ENCODE data around the gene LRRC3C.
"Not testable (repeated sequence)": the region's sequence is repeated elsewhere in the genome, so short reads cannot be mapped to it uniquely, and the experiment has no call there.

The LRRC3C gene, protein sequence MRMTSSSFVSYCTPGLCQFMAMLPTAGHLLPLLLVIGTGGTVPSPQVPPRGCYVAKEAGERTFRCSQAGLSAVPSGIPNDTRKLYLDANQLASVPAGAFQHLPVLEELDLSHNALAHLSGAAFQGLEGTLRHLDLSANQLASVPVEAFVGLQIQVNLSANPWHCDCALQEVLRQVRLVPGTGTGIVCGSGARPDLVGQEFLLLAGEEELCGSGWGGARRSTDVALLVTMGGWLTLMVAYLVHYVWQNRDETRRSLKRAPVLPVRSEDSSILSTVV

DNA sequence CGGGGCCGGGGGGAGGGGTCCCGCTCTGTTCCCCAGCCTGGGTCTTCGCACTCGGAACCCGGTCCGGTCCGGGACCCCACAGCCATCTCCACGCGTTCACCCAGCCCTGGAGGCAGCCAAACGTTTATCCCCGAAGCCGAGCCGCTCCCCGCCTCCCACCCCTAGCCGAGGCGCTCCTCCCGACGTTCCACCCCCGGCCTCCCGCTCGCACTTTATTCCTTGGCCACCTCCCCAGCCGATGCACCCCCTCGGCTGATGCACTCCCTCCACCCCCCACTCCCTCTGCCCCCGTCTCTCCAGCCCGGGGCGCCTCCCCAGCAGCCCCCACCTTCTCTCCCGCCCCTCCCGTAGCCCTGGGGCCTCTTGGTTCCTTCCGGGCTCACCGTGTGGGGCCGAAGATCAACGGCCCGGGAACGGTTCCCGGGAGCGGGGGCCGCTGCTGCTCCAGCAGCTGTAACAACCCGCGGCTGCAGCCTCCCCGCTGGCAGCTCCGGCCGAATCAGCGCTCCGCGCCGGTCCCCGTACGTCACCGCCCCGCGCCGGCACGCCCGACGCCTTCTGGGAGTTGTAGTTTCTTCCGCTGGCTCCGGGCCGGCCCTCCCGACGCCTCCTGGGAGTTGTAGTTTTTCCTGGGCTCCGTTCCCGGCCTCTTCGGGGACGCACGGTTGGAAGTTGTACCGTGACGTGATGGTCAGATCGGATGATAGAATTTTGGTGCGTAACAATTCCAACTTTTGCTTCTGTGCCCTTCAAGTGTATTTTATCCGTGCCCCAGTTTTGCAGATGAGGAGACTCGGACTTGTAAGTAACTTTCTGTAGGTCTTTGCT lies at the start of gene LRRC3C, which contains the start of gene ORMDL3:
TSS of gene LRRC3C (plus strand) at position 632 of the 828 bp plus-strand sequence. CDS start 13,792 bp downstream, outside the sequence.
TSS of gene ORMDL3 (minus strand) at position 501 of the 828 bp plus-strand sequence. CDS start 3,398 bp downstream, outside the sequence.
- DNase-seq (ENCODE audit: low read depth, low spot score): peak; percentile 98

DNA sequence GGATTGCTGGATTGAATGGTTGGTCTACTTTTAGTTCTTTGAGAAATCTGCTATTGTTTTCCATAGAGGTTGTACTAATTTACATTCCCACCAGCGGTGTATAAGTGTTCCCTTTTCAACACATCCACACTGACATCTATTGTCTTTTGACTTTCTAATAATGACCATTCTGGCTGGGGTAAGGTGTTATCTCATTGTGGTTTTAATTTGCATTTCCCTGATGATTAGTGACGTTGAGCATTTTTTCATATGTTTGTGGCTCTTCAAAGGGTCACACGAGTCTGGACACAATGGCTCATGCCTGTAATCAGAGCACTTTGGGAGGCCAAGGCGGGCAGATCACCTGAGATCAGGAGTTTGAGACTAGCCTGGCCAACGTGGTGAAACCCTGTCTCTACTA lies 41.4 kb upstream of the LRRC3C start:
- not testable (repeated sequence) for DNase-seq (ENCODE audit: low read depth, low spot score)

- DNase-seq (ENCODE audit: low read depth, low spot score): no peak
These were observed 40.5 kb upstream of the LRRC3C start for GRCh38 chr17:39887078-39887477.

GRCh38 chr17:39889200-39889599 lies 38.3 kb upstream of the LRRC3C start:
- DNase-seq (ENCODE audit: low read depth, low spot score): no peak

GRCh38 chr17:39894681-39895376 lies 32.7 kb upstream of the LRRC3C start:
- no peak for DNase-seq (ENCODE audit: low read depth, low spot score)

DNA sequence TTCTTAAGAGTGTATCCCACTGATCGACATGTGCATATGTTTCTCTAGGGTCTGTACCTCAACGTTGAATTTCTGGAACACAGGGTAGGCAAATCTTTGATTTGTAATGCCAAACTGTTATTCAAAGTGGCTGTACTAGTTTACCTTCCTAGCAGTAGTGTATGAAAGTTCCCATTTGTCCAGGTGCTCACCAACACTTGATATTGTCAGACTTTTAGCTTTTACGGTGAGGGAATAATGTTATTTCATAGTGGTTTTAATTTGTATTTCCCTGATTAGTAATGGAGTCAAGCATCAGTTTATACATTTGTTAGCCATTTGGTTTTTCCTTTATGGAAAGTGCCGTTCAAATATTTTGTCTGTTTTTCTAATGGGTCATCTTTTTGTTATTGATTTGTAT lies 29.4 kb upstream of the LRRC3C start:
- DNase-seq (ENCODE audit: low read depth, low spot score): no peak

- no peak for DNase-seq (ENCODE audit: low read depth, low spot score)
These were observed 28.3 kb upstream of the LRRC3C start for GRCh38 chr17:39899215-39899614.

DNA sequence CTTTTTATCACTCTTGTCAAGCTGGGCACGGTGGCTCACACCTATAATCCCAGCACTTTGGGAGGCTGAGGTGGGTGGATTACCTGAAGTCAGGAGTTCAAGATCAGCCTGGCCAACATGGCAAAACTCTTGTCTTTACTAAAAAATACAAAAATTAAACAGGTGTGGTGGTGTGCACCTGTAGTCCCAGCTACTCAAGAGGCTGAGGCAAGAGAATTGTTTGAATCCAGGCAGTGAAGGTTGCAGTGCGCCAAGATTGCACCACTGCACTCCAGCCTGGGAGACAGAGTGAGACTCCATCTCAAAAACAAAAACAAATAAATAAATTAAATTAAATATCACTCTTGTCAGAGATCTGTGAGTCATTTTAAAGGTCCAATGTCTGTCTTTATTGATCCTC lies 25.5 kb upstream of the LRRC3C start:
- not testable (repeated sequence) for DNase-seq (ENCODE audit: low read depth, low spot score)

DNA sequence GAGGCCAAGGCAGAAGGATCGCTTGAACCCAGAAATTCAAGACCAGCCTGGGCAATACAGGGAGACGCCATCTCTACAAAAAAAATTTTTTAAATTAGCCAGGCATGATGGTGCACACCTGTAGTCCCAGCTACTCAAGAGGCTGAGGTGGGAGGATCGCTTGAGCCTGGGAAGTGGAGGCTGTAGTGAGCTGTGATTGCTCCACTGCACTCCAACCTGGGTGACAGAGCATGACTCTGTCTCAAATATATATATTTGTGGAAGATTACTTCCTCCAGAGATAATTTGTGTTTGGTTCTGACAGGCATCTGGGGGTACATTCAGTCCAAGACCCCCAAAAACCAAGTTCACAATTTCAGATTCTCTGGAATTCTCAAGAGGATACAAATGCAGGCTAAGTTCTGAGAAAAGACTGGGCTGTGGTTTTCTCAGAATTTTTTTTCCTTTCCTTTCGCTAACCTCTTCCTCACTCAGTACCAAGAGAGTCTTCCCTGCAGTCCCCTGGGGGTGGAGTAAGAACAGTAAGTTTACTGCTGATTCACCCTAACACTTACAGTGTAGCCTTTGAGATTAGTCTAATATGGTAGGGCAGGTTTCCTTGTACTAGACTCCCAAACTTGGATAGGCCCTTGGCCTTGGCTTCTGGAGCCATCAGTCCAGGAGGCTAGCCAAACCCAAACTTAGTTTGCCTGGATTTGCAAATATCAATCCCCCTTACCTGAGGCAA lies 24.2 kb upstream of the LRRC3C start:
- DNase-seq (ENCODE audit: low read depth, low spot score): no peak

DNA sequence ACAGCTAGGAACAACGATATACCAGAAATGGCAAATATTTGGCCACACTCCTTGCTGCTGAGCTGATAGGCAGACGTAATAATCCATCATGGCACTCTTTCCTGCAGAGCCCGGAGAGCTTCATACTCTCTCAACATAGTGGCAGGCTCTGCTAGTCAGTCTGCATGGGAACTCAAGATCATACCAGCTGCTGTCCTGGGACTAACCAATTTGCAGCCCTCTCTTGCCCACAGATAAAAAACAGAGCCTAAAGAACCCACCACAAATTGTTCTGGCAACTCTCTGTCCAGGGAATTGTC lies 22.6 kb upstream of the LRRC3C start:
- no peak for DNase-seq (ENCODE audit: low read depth, low spot score)

- no peak for DNase-seq (ENCODE audit: low read depth, low spot score)
These were observed 18.7 kb upstream of the LRRC3C start for GRCh38 chr17:39908789-39909352.

GRCh38 chr17:39913989-39914388 lies 13.5 kb upstream of the LRRC3C start:
- no peak for DNase-seq (ENCODE audit: low read depth, low spot score)

GRCh38 chr17:39915559-39915958 lies 12.0 kb upstream of the LRRC3C start:
- no peak for DNase-seq (ENCODE audit: low read depth, low spot score)

GRCh38 chr17:39916918-39917317 lies 10.6 kb upstream of the LRRC3C start:
- DNase-seq (ENCODE audit: low read depth, low spot score): no peak

GRCh38 chr17:39919087-39919683 lies 8.3 kb upstream of the LRRC3C start:
- no peak for DNase-seq (ENCODE audit: low read depth, low spot score)

- DNase-seq (ENCODE audit: low read depth, low spot score): no peak
These were observed 7.0 kb upstream of the LRRC3C start for GRCh38 chr17:39920218-39921210.

- no peak for DNase-seq (ENCODE audit: low read depth, low spot score)
These were observed 6.2 kb upstream of the LRRC3C start for GRCh38 chr17:39921323-39921722.

DNA sequence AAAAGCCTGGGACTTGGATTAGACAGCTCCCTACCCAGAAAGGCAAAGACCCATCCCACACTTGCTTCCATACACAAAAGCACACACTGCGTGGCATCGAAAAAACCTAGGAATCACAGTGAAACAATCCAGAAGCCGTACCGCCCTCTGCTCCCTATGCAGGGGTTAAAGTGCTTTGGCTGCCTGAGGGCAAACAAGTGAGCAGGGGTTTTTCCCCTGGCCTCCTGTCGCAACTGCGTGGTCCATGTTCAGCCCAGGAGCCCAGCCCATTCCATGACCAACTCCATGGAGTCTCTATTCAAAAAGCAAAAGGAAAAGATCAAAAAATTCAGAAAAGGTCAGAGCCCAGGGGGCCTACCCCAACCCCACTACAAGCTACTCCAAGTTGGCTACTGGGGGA lies 5.5 kb upstream of the LRRC3C start:
- no peak for DNase-seq (ENCODE audit: low read depth, low spot score)

DNA sequence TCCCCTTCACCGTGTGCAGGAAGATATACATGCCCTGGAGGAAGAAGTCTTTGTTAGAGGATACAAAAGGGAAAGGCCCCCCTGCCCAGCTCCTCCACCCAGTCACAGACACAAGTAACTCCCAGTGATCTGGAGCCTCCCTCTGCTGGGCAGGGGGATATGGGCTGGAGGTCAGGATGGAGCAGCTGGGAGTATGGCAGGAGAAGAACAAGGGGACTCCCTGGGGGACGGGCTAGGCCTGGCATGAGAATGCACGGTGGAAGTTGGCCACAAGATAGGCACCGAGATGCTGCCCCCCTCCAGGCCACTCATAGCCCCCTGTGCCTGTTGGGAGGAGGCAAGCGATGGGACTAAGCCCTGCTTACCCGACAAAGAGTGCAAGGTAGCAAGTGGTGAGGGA lies 4.3 kb upstream of the LRRC3C start:
- DNase-seq (ENCODE audit: low read depth, low spot score): no peak

All from astrocyte of the hippocampus (primary cell).